Measurements from ENCODE around the gene DDX43.

GRCh38 chr6:73364549-73364948 is 30.1 kb upstream of the DDX43 start:
- TF ChIP-seq CTCF (IDR thresholded peaks at IDR 0.05; ENCODE audit: low read depth, low read length) (no peak), POLR2A (IDR thresholded peaks at IDR 0.05; ENCODE audit: extremely low read depth, insufficient read length) (no peak)

All from NB4 (cell line).